GM19193 (cell line): ENCODE results near the gene ABCA5.
A peak's percentile ranks its signal among the peaks of the same experiment; 100 is the strongest.

Source experiments
- POLR2A ChIP-seq: IDR thresholded peaks from 4 replicates; pipeline ENCODE4 v1.6.1; 2011; ENCODE audit not compliant: insufficient read depth, insufficient read length; ENCODE audit errors: extremely low read depth

The ABCA5 gene

GRCh38 chr17:69327060-69327831, at the start of gene ABCA5:
ABCA5 (minus strand) TSS chr17:69327133; CDS start chr17:69314415, 12,718 bp downstream.
- peak; percentile 93 for TF ChIP-seq POLR2A

- no peak for TF ChIP-seq POLR2A
Observed at GRCh38 chr17:69375229-69375628, 48.3 kb upstream of the ABCA5 start.

GRCh38 chr17:69373069-69373468, 46.1 kb upstream of the ABCA5 start:
- no peak for TF ChIP-seq POLR2A

DNA sequence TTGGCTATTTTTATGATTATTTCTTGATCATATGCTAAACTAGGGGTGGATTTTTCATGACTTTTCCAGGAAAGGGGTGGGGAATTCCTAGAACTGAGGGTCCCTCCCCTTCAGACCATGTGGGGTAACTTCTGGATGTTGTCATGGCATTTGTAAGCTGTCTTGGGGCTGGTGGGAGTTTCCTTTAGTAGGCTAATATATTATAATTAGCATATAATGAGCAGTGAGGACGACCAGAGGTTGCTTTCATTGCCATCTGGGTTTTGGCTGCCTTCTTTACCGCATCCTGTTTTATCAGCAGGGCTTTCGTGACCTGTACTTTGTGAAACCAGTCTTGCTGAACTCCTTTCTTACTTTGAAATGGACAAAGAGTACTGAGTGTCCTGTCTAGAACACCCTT, 40.4 kb upstream of the ABCA5 start:
- TF ChIP-seq POLR2A, result no peak

GRCh38 chr17:69363488-69364210, 36.7 kb upstream of the ABCA5 start:
- no peak for TF ChIP-seq POLR2A

- no peak for TF ChIP-seq POLR2A
Observed at GRCh38 chr17:69361156-69361555, 34.2 kb upstream of the ABCA5 start.

DNA sequence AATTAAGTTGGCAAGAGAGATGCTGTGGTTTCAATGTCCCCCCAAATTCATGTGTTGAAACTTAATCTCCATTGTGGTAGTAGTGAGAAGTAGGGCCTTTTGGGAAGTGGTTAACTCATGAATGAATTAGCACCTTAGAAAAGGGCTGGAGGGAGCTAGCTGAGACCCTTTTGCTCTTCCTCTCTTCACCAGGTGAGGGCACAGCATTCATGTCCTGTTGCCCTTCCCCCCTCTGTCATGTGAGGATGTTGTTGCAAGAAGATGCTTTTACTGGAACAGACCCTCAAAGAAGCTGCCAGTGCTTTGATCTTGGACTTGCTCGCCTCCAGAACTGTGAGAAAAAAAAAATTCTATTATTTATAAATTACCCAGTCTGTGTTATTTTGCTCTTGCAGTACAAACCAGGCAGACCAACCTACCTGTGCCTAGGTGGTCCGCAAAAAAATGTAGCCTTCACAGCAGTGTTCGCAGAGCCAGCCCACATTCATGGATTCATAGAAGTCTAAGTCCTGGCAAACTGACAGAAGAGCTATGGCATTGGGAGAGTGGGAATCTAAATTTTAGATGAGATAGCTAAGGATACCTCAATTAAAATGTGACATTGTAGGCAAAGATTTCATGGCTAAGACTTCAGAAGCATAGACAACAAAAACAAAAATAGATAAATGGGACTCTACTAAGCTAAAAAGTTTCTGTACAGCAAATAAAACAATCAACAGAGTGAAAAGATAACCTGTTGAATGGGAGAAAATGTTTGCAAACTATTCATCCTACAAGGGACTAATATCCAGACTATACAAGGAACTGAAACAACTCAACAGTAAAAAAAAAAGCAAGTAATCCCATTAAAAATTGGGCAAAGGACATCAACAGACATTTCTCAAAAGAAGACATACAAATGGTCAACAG, 32.0 kb upstream of the ABCA5 start:
- no peak for TF ChIP-seq POLR2A

DNA sequence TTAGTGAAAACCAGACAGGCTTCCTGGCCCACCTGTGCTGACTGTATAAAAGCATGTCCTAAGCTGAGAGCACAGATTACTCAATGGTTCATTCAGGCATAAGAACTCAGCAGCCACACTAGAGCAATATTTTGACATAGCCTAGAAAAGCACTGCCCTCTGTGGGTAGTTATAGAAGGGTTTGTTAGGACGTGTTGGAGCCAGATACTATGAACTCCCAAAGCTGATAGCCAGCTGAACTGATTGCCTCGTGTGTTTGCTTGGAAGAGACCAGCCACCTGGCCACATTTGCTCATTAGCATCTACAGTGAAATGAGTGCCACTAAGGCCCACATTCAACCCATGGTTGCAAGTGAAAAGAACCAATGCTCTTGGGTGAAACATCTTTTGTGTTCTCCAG, 30.8 kb upstream of the ABCA5 start:
- TF ChIP-seq POLR2A, result no peak

GRCh38 chr17:69356625-69357024, 29.7 kb upstream of the ABCA5 start:
- TF ChIP-seq POLR2A, result no peak

DNA sequence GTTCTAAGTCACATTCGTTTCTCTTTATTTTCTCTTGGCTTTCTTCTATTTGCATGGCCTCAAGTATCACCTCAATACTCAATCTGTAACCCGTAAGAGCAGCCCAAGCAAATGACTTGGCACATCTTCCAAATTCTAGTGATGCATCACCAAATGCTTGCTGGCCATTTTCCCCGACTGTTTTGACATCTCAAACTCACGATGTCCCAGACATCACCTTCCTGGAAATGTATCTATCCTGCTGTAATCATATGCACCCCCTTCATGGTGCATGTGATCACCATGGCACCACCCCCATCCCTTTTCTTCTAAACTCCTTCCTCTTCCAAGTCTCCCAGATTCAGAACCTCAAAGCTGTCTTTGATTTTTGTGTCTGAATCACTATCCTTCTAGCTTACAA, 24.0 kb upstream of the ABCA5 start:
- no peak for TF ChIP-seq POLR2A

DNA sequence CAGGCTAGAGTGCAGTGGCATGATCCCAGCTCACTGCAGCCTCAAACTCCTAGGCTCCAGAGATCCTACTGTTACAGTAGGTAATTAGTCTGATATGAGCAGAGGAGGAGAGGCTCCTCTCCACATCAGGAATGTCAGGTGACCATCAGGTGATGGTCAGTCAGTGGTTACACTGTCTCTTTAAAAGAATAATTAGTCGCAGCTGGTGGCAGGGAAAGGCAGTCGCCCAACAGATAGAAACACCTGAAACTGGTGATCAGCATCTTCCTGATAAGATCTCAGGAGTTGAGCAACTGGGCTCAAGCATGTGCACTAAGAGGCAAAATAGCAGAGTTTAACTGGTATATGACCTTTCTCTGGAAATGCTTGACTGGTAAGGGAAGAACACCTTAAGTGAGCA, 21.5 kb upstream of the ABCA5 start:
- TF ChIP-seq POLR2A, result no peak

DNA sequence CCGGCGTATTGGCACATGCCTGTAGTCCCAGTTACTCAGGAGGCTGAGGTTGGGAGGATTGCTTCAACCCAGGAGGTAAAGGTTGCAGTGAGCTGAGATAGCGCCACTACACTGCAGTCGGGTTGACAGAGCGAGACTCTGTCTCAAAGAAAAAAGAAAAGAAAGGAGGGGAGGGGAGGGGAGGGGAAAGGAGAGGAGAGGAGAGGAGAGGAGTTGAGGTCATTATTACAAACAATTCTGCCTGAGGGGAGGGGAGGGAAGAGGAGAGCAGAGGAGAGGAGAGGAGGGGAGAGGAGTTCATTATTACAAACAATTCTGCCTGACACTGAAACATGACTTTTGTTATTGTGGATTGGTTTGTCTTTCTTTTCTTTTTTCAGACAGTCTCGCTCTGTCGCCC, 19.8 kb upstream of the ABCA5 start:
- TF ChIP-seq POLR2A, result no peak

- no peak for TF ChIP-seq POLR2A
Observed at GRCh38 chr17:69344939-69345338, 18.0 kb upstream of the ABCA5 start.

DNA sequence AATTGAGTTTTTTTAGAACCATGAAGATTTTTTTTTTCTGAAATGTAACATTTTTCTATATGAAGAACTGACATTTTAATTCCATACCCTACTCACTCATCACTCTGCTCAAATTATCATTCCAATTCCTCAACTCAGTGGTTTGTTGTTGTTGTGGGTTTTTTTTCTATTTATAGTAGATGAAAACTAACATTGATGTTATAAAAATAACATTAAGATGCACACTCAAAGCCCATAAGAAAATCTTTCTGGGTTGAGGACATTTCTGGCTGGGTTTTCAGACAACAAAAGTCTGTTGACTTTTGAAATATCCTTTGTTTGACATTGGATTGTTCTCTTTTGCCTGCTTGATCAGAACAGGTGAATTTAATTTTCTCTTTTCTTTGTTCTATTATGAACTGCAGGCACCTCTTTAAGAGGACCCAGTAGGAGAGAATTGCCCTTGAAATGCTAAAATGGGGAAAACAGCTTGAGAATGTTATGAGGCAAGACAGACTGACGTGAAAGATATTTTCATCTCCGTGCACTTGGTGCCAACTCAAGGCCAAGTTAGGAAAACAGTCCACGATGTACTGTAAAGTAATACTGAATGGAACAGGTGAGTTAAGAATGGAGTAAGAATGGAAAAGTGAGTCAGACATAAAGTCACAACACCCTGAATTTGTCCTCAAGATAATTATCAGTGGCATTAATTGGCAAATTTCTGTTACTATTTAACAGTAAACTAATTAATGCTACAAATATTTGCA, 16.1 kb upstream of the ABCA5 start:
- TF ChIP-seq POLR2A, result no peak
